SK-N-SH (cell line): ENCODE results near the gene CEP120. TPM values are rescaled to one million over a fixed set of nuclear protein-coding genes. Genes with fewer than 3 reads are reported as not detected.
"Not testable (repeated sequence)": the region's sequence is repeated elsewhere in the genome, so short reads cannot be mapped to it uniquely, and the experiment has no call there.

Source experiments
- CTCF ChIA-PET: fragments of 300-600, 350-600 bp; formaldehyde crosslinking; extraction: SDS; loops from one replicate; lab custom pipeline; 2021; lab: Yijun Ruan, JAX
- POLR2A ChIA-PET: fragments of 350-600 bp; sonication (Branson Sonifier 250); formaldehyde crosslinking; extraction: SDS; loops from one replicate; lab custom pipeline; 2020; ENCODE audit warnings: antibody characterized with exemption, inconsistent platforms; lab: Yijun Ruan, JAX
- DNase-seq: peaks from one replicate; pipeline ENCODE4 v3.0.0; 2012
- H2AFZ ChIP-seq: fragments of 200-600 bp; sonication (generic); 2 replicates; pipeline ENCODE4 v1.8.1; 2016; ENCODE audit warnings: antibody characterized with exemption, mild to moderate bottlenecking, low read depth
- H3F3A ChIP-seq: fragments of 200-600 bp; sonication (generic); replicated peaks from 2 replicates; pipeline ENCODE3; 2016; ENCODE audit warnings: antibody characterized with exemption, mild to moderate bottlenecking; ENCODE audit not compliant: insufficient read depth
- H3K27ac ChIP-seq, 2 experiments: fragments of 200-500 bp in 1 of 2; fragments of 200-600 bp in 1 of 2; sonication (Bioruptor generic) in 1 of 2; sonication (generic), shearing (Covaris generic) in 1 of 2; 2 replicates each; pipeline versions ENCODE4 v1.5.1 to v1.6.1; 2014 to 2016; ENCODE audit warnings: low read depth in 2 of 2, inconsistent platforms in 1 of 2, low read length in 1 of 2, mild to moderate bottlenecking in 1 of 2, mixed read lengths in 1 of 2
- H3K27me3 ChIP-seq: fragments of 200-600 bp; sonication (generic), shearing (Covaris generic); 2 replicates; pipeline ENCODE4 v1.6.1; 2016; ENCODE audit warnings: mixed run types; ENCODE audit not compliant: insufficient read depth
- H3K36me3 ChIP-seq, 2 experiments: fragments of 200-500 bp in 1 of 2; fragments of 200-600 bp in 1 of 2; sonication (Bioruptor generic) in 1 of 2; sonication (generic) in 1 of 2; replicated peaks in 1 of 2; 2 replicates each; pipeline versions ENCODE3 to v1.5.1; 2014 to 2016; ENCODE audit warnings: low read length in 1 of 2, mild to moderate bottlenecking in 1 of 2; ENCODE audit not compliant: insufficient read depth in 2 of 2, control insufficient read depth in 1 of 2
- H3K4me1 ChIP-seq, 2 experiments: fragments of 200-500 bp in 1 of 2; fragments of 200-600 bp in 1 of 2; sonication (Bioruptor generic) in 1 of 2; sonication (generic), shearing (Covaris generic) in 1 of 2; 2 replicates each; pipeline versions ENCODE4 v1.5.1 to v1.6.1; 2014 to 2016; ENCODE audit warnings: low read depth in 1 of 2, low read length in 1 of 2, mixed run types in 1 of 2; ENCODE audit not compliant: insufficient read depth in 2 of 2, control insufficient read depth in 1 of 2
- H3K4me2 ChIP-seq: fragments of 200-600 bp; sonication (generic), shearing (Covaris generic); 2 replicates; pipeline ENCODE4 v1.6.1; 2017; ENCODE audit warnings: mixed run types
- H3K4me3 ChIP-seq, 2 experiments: fragments of 200-500 bp in 1 of 2; fragments of 200-600 bp in 1 of 2; sonication (Bioruptor generic) in 1 of 2; sonication (generic), shearing (Covaris generic) in 1 of 2; 2 replicates each; pipeline versions ENCODE4 v1.5.1 to v1.8.1; 2014 to 2016; ENCODE audit warnings: low read depth in 2 of 2, inconsistent platforms in 1 of 2, low read length in 1 of 2, mild to moderate bottlenecking in 1 of 2, mixed read lengths in 1 of 2, moderate library complexity in 1 of 2
- H3K79me2 ChIP-seq: fragments of 200-600 bp; sonication (generic); 2 replicates; pipeline ENCODE4 v1.8.1; 2017; ENCODE audit warnings: mild to moderate bottlenecking; ENCODE audit not compliant: insufficient read depth
- H3K9ac ChIP-seq: fragments of 200-600 bp; sonication (generic); 2 replicates; pipeline ENCODE4 v1.6.1; 2017; ENCODE audit warnings: mixed run types
- H3K9me2 ChIP-seq: fragments of 200-600 bp; sonication (generic); 2 replicates; pipeline ENCODE4 v1.6.1; 2017; ENCODE audit warnings: mixed run types
- H3K9me3 ChIP-seq: fragments of 200-600 bp; sonication (generic); 2 replicates; pipeline ENCODE4 v1.6.1; 2017; ENCODE audit warnings: mixed run types, mild to moderate bottlenecking, moderate library complexity
- H4K20me1 ChIP-seq: fragments of 200-600 bp; sonication (generic); 2 replicates; pipeline ENCODE4 v1.6.1; 2017; ENCODE audit warnings: mild to moderate bottlenecking, mixed run types; ENCODE audit not compliant: insufficient read depth
- EP300 ChIP-seq, 2 experiments: IDR thresholded peaks; 2 replicates each; pipeline versions ENCODE4 v1.4.0 to v1.6.1; 2012; ENCODE audit warnings: borderline replicate concordance in 1 of 2, low read depth in 1 of 2, low read length in 1 of 2
- GATA2 ChIP-seq: sonication (generic); formaldehyde crosslinking; IDR thresholded peaks from 2 replicates; pipeline ENCODE4 v1.5.0; 2020; ENCODE audit warnings: mild to moderate bottlenecking, missing genetic modification reagents
- IRF3 ChIP-seq: fragments of 150-350 bp; IDR thresholded peaks from 2 replicates; pipeline ENCODE4 v1.6.1; 2016; ENCODE audit warnings: mild to moderate bottlenecking, low read depth, low read length
- JUND ChIP-seq: IDR thresholded peaks from 2 replicates; pipeline ENCODE4 v1.4.0; 2012
- MEF2A ChIP-seq: IDR thresholded peaks from 2 replicates; pipeline ENCODE4 v1.4.0; 2012; ENCODE audit warnings: low read depth, borderline replicate concordance
- PBX3 ChIP-seq: IDR thresholded peaks from 2 replicates; pipeline ENCODE4; 2012
- RCOR1 ChIP-seq: fragments of 150-350 bp; IDR thresholded peaks from 2 replicates; pipeline ENCODE4 v1.6.1; 2017; ENCODE audit warnings: antibody characterized with exemption, low read length
- WGBS: methylation state at CpG from one replicate; pipeline ENCODE4 v1.1.6; 2017; ENCODE audit warnings: low lambda C conversion rate; 5-methylcytosine and 5-hydroxymethylcytosine counted together
- polyA plus RNA-seq, 3 experiments: library from polyadenylated mRNA; depleted of rRNA; stranded (reverse); fragments of >200 nt; gene quantifications; 2 replicates each; pipeline ENCODE4 v1.2.3, GENCODE V29; 2012

Gene CEP120
- polyA plus RNA-seq, 1 of the 3 experiments (the other 2 are of a cell fraction), result 5.0 TPM

- H3F3A ChIP-seq, result peaks cover under 1% of the 10 kb centered on the region
- no peak overlapping the region for H3K27ac ChIP-seq
- no peak overlapping the region for H3K4me3 ChIP-seq
- peak; percentile 42; the same call in 1 of the 2 replicates for TF ChIP-seq RCOR1
- TF ChIP-seq GATA2, result peak; percentile 30; the same call in 1 of the 2 replicates
- TF ChIP-seq PBX3, result no peak
- peak in 1 of 2 experiments; percentile 42; a peak in 1 of 4 replicates for TF ChIP-seq EP300 (IDR thresholded peaks at IDR 0.05; ENCODE audit: borderline replicate concordance in 1 of 2, low read depth in 1 of 2, low read length in 1 of 2)
- TF ChIP-seq, all 33 proteins: peak for 3
- no peaks in the 10 kb centered on the region for H4K20me1 ChIP-seq
- WGBS, result 73% methylated on average over 2 of the region's 2 CpGs
- H3K79me2 ChIP-seq, result no peaks in the 10 kb centered on the region
- peak; percentile 1 for DNase-seq
- ChIA-PET CTCF (interaction anchor here (1.2 to 1.5 kb wide), 3 partner anchors 21 to 825 kb away, joined by 3 to 5 read pairs (median 3); no protein-coding TSS in a partner anchor), POLR2A (no interaction called here)
- H3K4me2 ChIP-seq, result no peak overlapping the region
- H3K4me1 ChIP-seq, result peaks cover 0 to 7% of the 10 kb centered on the region in 2 experiments; a peak in 2 of 4 replicates
- H3K9ac ChIP-seq, result no peak overlapping the region
- H3K36me3 ChIP-seq, result no peaks in the 10 kb centered on the region
- no peaks in the 10 kb centered on the region for H3K9me3 ChIP-seq
- no peaks in the 10 kb centered on the region for H3K9me2 ChIP-seq
- no peaks in the 10 kb centered on the region for H3K27me3 ChIP-seq
- H2AFZ ChIP-seq, result no peak overlapping the region
These were observed 82.3 kb downstream of the CEP120 start for GRCh38 chr5:123340928-123341327.

GRCh38 chr5:123308377-123308776 is 114.8 kb downstream of the CEP120 start:
- H3K9me2 ChIP-seq, H3K4me1 ChIP-seq, H3K79me2 ChIP-seq, H3K4me3 ChIP-seq, H3K27ac ChIP-seq, POLR2A ChIA-PET, H3F3A ChIP-seq, H3K9me3 ChIP-seq, H4K20me1 ChIP-seq, H3K36me3 ChIP-seq, H3K9ac ChIP-seq, H3K27me3 ChIP-seq, H2AFZ ChIP-seq, H3K4me2 ChIP-seq, DNase-seq: not testable (repeated sequence)
- 48% methylated on average over 8 of the region's 9 CpGs for WGBS
- CTCF ChIA-PET, result interaction anchor here (1.7 kb wide), 1 partner anchor 792 kb away, joined by 3 read pairs; no protein-coding TSS in a partner anchor

GRCh38 chr5:123305751-123306150 is 117.5 kb downstream of the CEP120 start:
- Histone ChIP-seq H3F3A (no peaks in the 10 kb centered on the region), H2AFZ (no peak overlapping the region), H3K27me3 (no peaks in the 10 kb centered on the region), H4K20me1 (no peaks in the 10 kb centered on the region), H3K9me3 (no peaks in the 10 kb centered on the region), H3K9ac (no peak overlapping the region), H3K4me1 (no peaks in the 10 kb centered on the region), H3K36me3 (no peaks in the 10 kb centered on the region), H3K9me2 (no peaks in the 10 kb centered on the region), H3K4me3 (no peak overlapping the region), H3K4me2 (no peak overlapping the region), H3K79me2 (no peaks in the 10 kb centered on the region), H3K27ac (no peak overlapping the region)
- ChIA-PET CTCF (no interaction called here), POLR2A (no interaction called here)
- WGBS, result 73% methylated on average over 4 of the region's 4 CpGs
- no peak for TF ChIP-seq MEF2A
- no peak for TF ChIP-seq IRF3
- no peak for TF ChIP-seq JUND
- no peak for TF ChIP-seq RCOR1
- DNase-seq, result no peak
